ENCODE results near the gene PLCG2.

DNA sequence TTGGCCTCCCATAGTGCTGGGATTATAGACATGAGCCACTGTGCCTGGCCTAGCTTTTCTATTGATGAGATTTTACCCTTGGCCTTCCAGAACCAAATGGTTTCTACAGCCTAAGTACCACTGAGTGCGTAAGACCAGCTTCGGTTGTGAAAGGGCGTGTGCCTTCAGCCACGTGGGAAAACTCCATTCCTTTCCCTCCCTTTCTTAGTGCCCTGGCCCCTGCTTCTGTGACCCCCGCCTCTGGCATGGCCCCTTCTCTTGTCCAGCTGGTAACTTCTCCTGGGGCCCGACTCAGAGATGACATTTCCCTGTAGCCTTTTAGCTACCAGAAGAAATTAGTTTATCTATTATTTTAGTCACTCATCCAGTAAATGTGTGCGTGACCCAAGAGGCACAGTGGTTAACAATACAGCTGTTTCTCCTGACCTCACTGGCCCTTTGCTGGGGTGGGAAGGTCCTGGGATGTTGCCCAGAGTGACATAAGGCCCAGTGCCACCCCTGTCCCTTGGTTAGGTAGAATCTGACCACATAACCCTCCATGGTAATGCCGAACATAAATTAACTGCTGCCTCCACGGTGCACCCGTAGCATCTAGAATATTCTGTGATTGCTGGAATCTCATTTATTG, 97.3 kb downstream of the PLCG2 start:
- TF ChIP-seq CEBPB (IDR thresholded peaks at IDR 0.05) (no peak), POLR2A (IDR thresholded peaks at IDR 0.05; ENCODE audit: low read length) (no peak), MAZ (IDR thresholded peaks at IDR 0.05; ENCODE audit: borderline replicate concordance, low read depth, low read length) (no peak), CHD4 (IDR thresholded peaks at IDR 0.05; ENCODE audit: borderline replicate concordance) (no peak), RFX5 (IDR thresholded peaks at IDR 0.05) (no peak), EP300 (IDR thresholded peaks at IDR 0.05) (no peak), HDAC2 (IDR thresholded peaks at IDR 0.05) (no peak), SMC3 (IDR thresholded peaks at IDR 0.05) (no peak), NR3C1 (IDR thresholded peaks at IDR 0.05) (no peak), RARB (CRISPR knock-in tag; IDR thresholded peaks at IDR 0.05) (no peak)
- TF ChIP-seq, protein P1, sequence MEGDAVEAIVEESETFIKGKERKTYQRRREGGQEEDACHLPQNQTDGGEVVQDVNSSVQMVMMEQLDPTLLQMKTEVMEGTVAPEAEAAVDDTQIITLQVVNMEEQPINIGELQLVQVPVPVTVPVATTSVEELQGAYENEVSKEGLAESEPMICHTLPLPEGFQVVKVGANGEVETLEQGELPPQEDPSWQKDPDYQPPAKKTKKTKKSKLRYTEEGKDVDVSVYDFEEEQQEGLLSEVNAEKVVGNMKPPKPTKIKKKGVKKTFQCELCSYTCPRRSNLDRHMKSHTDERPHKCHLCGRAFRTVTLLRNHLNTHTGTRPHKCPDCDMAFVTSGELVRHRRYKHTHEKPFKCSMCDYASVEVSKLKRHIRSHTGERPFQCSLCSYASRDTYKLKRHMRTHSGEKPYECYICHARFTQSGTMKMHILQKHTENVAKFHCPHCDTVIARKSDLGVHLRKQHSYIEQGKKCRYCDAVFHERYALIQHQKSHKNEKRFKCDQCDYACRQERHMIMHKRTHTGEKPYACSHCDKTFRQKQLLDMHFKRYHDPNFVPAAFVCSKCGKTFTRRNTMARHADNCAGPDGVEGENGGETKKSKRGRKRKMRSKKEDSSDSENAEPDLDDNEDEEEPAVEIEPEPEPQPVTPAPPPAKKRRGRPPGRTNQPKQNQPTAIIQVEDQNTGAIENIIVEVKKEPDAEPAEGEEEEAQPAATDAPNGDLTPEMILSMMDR (IDR thresholded peaks at IDR 0.05) = no peak
- TF ChIP-seq, protein P2, sequence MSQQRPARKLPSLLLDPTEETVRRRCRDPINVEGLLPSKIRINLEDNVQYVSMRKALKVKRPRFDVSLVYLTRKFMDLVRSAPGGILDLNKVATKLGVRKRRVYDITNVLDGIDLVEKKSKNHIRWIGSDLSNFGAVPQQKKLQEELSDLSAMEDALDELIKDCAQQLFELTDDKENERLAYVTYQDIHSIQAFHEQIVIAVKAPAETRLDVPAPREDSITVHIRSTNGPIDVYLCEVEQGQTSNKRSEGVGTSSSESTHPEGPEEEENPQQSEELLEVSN (IDR thresholded peaks at IDR 0.05; ENCODE audit: borderline replicate concordance, low read depth) = no peak
